NCI-H2196 treated with DMSO at 0.1 percent for 48 hours (cell line): ENCODE data around the gene CELSR3.

Experiments used
- DNase-seq: peaks from one replicate; lab custom pipeline; 2025; ENCODE audit not compliant: unreplicated experiment; lab: John Stamatoyannopoulos, UW

CELSR3 gene

DNA sequence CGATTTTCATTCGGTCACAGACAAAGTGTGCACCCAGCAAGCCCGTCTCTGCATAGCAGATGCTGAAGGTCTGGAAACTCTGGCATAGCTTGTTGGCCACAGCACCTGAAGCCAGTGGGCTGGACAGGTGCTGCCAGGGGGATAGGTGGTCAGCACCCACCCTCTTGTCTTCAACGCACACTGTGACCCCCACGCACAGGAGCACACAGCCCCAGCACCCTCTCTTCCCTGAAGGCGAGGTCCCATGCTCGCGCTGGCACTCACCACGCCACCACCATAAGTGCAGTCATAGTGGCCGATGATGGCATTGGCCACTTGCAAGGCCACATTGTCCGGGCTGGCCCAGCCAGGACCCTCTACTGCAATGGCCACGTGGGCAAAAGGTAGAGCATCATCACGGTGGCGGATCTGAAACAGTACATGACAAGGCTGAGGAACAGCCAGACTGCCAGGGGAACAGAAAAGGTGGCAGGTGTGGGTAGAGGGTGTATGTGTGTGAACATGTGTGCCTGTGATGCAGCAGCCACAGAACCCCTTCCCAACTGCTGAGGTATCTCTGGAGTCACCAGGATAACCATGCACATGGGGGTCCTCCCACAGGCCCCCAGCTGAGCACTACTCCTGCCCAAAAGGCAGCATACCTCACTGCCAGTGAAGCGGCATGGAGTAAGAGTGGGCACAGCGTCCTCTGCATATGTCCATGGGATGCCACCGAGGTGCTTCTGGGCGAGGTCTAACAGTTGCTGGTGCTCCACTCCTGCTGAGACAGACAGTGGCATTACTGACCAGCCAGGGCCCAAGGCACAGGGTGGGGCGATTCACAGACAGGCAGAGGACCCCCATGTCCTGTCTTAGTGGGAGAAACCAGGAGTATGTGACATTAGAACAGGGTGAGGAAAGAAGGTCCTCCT is 61.7 kb downstream of the CELSR3 start:
- no peak for DNase-seq

DNA sequence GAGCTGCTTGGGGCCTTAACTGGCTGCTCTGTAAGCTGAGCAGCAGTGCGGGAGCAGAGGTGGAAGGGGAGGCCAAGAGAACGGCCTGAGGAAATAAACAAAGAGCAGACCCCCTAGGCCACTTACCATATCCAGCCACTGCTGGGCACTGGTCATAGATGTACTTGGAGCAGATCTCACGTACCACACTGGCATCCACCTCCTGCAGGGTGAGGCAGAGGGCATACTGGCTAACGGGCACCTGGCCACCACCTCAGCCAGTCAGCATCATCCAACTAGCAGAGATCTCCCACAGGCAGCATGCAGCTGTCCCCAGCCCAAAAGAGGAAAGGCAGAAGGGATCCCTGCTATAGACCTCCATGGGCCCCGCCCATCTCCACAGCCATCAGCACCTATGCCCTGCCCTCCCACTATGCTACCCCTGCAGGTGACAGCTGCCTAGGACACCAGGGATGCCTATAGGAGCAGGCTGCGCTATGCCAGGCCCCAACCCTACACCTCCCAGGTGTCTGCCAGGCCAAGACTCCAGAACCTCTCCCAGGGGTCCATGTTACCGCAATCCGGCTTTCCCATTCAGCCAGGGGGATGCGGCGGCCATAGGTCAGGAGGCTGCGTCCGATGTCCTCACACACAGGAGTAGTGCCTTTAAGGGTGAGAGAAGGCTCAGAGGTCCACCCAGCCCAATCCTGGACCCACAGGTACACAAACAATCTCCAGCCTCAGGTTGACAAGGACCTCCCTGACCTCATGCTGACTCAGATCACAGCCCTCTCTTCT is 63.0 kb downstream of the CELSR3 start:
- no peak for DNase-seq

GRCh38 chr3:48599077-48599501 is 63.6 kb downstream of the CELSR3 start:
- DNase-seq, result no peak

DNA sequence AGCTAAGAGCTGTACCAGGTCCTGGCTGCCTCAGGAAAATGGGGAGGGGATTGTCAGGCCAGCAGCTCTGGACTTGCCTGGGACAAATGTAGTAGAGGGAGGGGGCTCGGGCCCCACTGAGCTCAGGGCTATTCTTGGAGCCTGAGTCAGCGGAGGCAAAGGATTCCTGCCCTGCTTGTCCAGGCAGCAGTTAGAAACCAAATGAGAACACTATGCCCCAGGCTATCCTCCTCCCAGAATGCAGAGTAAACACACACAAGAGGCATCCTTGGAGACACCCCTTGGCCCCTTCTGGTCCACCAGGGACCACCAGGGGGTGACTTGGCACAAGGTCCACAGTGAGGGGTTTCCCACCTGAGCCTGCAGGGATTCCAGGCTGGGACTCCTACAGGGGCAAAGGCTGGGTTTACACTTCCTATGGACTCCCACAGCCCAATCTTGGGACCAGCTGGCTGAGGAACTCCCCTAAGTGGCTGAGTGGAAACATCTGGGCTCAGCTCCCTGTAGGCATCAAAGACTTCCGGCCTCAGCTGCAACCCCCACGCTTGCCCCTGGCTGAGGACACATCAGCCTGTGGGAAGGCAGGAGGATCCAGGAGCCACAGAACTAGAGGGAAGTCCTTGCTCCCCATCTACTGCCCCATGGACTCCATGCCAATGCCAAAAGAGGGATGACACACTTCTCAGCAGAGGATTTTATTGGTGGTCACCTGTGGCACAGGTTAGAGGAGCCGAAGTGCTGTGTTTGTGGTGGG is 64.2 kb downstream of the CELSR3 start:
- DNase-seq, result no peak

DNA sequence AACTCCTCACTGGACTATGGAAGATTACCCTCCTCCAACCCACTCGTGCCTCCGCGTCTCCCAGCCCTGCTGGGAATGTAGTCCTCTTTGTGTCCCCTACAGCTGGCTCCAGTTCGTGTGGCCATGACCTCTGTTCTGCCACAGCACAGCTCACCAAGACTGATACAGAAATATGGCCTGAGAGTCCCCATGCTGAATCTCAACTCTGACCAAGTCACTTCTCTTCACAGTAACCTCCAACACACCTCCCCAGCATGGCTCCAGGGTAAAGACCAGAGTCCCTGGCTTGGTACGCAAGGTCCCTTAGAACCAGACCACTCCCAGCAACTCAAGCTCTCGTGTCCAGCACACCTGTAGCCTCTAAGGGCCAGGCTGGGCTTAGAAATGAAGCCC is 65.3 kb downstream of the CELSR3 start:
- no peak for DNase-seq

- DNase-seq, result no peak
Observed at GRCh38 chr3:48596676-48597407, 65.8 kb downstream of the CELSR3 start.

- no peak for DNase-seq
Observed at GRCh38 chr3:48596157-48596556, 66.5 kb downstream of the CELSR3 start.

DNA sequence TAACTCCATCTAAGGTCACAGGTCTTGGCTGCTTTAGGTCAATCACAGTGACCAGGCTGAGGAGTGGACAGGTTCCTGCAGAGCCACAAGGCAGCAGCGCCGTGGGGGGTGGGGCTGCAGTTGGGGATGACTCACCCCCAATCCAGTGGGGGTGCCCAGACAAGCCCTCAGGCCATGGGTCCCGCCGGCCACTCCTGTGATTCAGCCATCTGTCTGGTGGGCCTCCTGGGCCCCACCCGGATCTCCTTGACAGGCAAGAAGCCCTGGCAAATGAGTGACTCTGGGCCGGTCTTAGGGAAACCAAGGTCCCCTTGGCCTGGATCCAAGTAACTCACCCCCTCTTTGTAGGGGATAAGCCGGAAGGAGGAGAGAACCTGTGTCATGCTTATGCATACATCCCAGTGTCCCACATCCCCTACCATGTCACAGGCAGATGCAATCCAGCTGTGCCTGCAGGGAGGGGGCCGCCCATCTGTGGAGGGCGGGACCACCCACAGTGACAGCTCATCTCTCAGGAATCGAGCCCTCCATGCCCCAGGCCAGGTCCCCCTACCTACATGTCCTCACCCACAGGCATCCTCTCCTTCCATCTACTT is 67.1 kb downstream of the CELSR3 start:
- no peak for DNase-seq

DNA sequence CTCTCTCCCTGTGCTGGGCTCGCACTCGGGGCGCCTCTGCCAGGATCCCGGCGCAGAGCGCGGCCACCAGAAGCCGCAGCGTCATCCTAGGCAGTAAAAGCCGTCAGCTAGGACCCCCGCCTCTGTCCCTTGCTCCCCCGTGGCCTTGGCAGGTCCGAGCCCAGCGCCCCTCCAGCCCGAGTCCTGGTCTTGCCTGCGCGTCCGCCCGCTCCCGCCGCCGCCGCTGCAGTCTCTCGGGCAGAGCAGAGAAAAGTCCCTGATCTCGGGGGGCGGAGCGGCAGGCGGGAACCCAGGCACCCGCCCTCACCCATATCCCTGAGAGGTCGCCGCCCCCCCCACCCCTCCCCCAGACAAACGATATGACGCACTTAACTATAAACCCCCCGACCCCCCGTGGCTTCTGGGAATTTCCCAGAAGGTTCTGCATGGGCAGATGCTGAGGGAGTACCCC is 67.6 kb downstream of the CELSR3 start, which contains the start of gene COL7A1:
Gene COL7A1 (minus strand): TSS at position 255 of the 451 bp plus-strand sequence. CDS start 170 bp downstream, at position 85.
- no peak for DNase-seq

DNA sequence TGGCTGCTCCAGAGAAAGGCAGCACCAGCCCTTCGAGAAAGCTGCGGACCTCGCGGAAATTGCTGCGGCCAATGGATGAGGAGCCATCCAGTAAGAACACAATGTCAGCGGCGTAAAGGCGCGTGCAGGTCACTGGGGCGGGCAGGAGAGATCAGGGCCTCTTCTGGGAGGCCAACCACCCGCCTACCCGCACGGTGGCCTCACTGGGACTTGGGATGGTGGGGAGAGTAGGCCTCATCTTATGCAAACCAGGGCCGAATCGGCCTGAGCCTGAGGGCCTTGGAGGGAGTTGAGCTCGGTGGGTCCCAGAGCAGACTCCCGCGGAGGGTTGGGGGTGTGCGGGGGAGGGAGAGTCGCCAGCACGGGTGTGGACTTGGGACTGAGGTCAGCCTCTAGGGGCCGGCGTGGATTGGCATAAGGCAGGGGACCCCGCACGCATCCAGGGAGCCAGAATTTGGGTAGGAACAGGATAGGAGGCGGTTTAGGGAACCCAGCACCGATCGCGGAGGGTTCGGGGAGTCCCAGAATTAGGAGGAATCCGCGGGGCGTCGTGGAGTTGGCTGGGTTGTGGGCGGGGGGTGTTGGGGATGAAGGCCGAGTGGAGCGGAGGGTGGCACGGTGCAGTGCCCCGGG is 68.2 kb downstream of the CELSR3 start:
- no peak for DNase-seq

- no peak for DNase-seq
Observed at GRCh38 chr3:48593337-48593736, 69.3 kb downstream of the CELSR3 start.

DNA sequence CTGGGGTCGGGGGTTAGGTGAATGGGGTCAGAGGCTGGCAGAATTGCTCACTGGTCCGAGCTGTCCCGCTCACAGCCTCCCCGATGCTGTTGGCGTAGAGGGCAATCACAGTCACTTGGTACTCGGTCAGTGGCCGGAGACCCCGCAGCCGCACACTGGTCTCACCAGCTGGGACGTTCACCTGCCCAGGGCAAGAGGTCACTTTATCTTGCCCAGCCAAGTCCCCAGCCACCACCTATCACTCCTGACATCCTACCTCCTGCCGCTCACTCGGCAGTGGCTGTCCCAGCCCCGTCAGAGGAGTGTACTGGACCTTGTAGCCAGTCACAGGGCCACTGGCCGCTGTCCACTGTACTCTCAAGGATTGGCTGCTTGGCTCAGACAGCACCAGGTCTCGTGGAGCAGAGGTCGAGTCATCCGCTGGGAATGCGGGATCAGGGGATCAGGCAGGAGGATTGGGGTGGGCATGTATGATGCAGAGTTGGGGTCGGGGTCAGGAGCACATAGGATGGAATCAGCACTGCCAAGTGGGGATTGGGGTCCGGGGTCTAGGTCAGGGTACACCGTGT is 70.1 kb downstream of the CELSR3 start:
- no peak for DNase-seq

DNA sequence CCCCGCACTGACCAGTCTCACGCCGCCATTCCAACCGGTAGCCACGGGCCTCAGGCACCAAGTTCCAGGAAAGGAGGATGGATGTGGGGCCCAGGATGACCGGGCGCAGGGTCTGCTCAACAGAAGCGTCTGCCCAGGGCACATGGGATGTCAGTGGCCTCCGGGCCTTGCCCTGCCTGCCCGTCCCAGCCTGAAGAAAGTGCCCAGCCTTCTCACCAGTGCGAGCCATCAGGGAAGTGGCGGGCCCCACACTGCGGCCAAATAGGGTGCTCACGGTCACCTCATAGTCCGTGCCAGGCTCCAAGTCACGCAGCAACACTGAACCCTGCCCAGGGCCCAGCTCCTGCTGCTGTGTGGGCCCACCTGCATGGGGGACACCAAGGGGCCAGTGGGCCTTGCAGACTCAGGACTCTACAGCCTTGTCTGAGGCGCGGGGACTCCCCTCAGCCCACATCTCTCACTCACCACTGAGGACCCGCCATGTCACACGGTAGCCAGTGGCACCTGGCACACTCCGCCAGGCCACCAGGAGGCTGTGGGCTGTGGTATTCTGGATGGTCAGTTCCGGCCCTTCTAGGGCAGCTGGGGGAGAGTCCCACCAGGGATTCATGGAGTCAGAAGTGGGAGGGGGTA is 70.7 kb downstream of the CELSR3 start:
- DNase-seq, result no peak

DNA sequence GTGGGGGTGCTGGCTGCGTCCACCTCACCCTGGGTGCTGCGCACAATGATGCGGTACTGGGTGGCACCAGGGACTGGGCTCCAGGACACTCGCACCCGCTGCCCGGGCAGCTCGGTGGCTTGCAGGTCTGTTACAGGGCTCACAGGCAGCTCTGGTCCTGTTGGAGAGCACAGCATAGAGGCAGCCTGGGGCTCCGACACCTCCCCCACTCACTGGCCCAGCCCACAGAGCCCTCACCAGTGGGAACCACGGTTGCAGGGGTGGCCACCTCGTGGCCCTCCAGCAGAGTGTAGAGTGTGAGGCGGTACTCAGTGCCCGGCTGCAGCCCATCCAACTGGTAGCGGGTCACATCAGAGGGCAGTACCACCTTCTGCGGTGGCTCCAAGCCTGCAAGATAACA is 71.2 kb downstream of the CELSR3 start:
- DNase-seq, result no peak

- no peak for DNase-seq
Observed at GRCh38 chr3:48588230-48588629, 74.5 kb downstream of the CELSR3 start.

- DNase-seq, result no peak
Observed at GRCh38 chr3:48587686-48588085, 75.0 kb downstream of the CELSR3 start.
